Measurements from ENCODE around the gene CDT1.

- TF ChIP-seq EZH2phosphoT487 (IDR thresholded peaks at IDR 0.05; ENCODE audit: insufficient read depth, low read depth) (no peak), EZH2 (IDR thresholded peaks at IDR 0.05; ENCODE audit: insufficient read depth, poor library complexity, severe bottlenecking) (no peak)
Measured at GRCh38 chr16:88837806-88838205, 34.2 kb downstream of the CDT1 start.
